GM12878 (cell line): ENCODE results near the gene RUFY2. TPM values are rescaled to one million over a fixed set of nuclear protein-coding genes. Genes with fewer than 3 reads are reported as not detected.

Experiments used
- ATAC-seq: fragments of 200-7000 bp; cut with Tn5 transposase; 3 replicates; pipeline ENCODE4 v1.9.1; 2020; ENCODE audit warnings: mild to moderate bottlenecking, moderate library complexity
- BruUV-seq: library from RNA; stranded (reverse); fragments of 400-500 nt; replicated peaks from 2 replicates; lab custom pipeline; 2021; lab: Mats Ljungman, UMichigan
- CTCF ChIA-PET: fragments of 300-600 bp; sonication (Branson Sonifier 250); formaldehyde crosslinking; extraction: SDS; loops from one replicate; lab custom pipeline; 2021; ENCODE audit warnings: inconsistent platforms; lab: Yijun Ruan, JAX
- POLR2A ChIA-PET: fragments of 350-600 bp; formaldehyde crosslinking; extraction: SDS; loops from one replicate; lab custom pipeline; 2021; ENCODE audit warnings: inconsistent platforms; lab: Charles Lee
- RAD21 ChIA-PET: fragments of 300-600 bp; sonication (Branson Sonifier 250); formaldehyde crosslinking; loops from one replicate; lab custom pipeline; 2023; ENCODE audit warnings: antibody characterized with exemption; ENCODE audit not compliant: unreplicated experiment; lab: Charles Lee
- SMC1A ChIA-PET: fragments of 300-600 bp; sonication (Branson Sonifier 250); formaldehyde crosslinking; loops from one replicate; lab custom pipeline; 2023; ENCODE audit not compliant: unreplicated experiment, uncharacterized antibody; lab: Charles Lee
- DNase-seq: peaks from one replicate; pipeline ENCODE4 v3.0.0-alpha.2; 2011; ENCODE audit warnings: low read depth, low spot score
- FAIRE-seq: peaks from 3 replicates; lab custom pipeline; 2011; peaks lifted over from hg19 to GRCh38; lab: Jason Lieb, UNC
- H2AFZ ChIP-seq: 2 replicates; pipeline ENCODE4 v1.6.0; 2011; ENCODE audit warnings: low read depth, low read length, control low read depth; ENCODE audit not compliant: control insufficient read depth
- H3K27ac ChIP-seq: 2 replicates; pipeline ENCODE4 v1.5.1; 2011; ENCODE audit warnings: control low read depth; ENCODE audit not compliant: control insufficient read depth, insufficient read depth
- H3K27me3 ChIP-seq, 2 experiments: replicated peaks in 1 of 2; 2 replicates each; pipeline versions ENCODE4 v1.6.0 to v1.6.1; 2011; ENCODE audit warnings: low read length in 1 of 2; ENCODE audit not compliant: control insufficient read depth in 2 of 2, insufficient read depth in 2 of 2
- H3K36me3 ChIP-seq, 2 experiments: 2 replicates each; pipeline ENCODE4 v1.5.1; 2011; ENCODE audit warnings: low read length in 1 of 2; ENCODE audit not compliant: control insufficient read depth in 2 of 2, insufficient read depth in 2 of 2
- H3K4me1 ChIP-seq: 2 replicates; pipeline ENCODE4 v1.6.1; 2011; ENCODE audit warnings: mild to moderate bottlenecking, low read length, moderate library complexity, mixed read lengths; ENCODE audit not compliant: control insufficient read depth, insufficient read depth
- H3K4me2 ChIP-seq: 2 replicates; pipeline ENCODE4 v1.6.0; 2011; ENCODE audit warnings: control low read depth; ENCODE audit not compliant: control insufficient read depth, insufficient read depth
- H3K4me3 ChIP-seq: fragments of 200-600 bp; sonication (generic); 2 replicates; pipeline ENCODE4 v1.5.1; 2016
- H3K79me2 ChIP-seq: 2 replicates; pipeline ENCODE4 v1.6.0; 2011; ENCODE audit warnings: low read length; ENCODE audit not compliant: control insufficient read depth, insufficient read depth
- H3K9ac ChIP-seq: 2 replicates; pipeline ENCODE4 v1.8.0; 2011; ENCODE audit warnings: low read length, control low read depth, mixed read lengths; ENCODE audit not compliant: control insufficient read depth, insufficient read depth
- H3K9me3 ChIP-seq: replicated peaks from 3 replicates; pipeline ENCODE4 v1.5.1; 2011; ENCODE audit warnings: mild to moderate bottlenecking, low read length; ENCODE audit not compliant: control insufficient read depth, insufficient read depth
- H4K20me1 ChIP-seq: 2 replicates; pipeline ENCODE4 v1.6.0; 2011; ENCODE audit not compliant: control insufficient read depth, insufficient read depth
- CEBPB ChIP-seq, 2 experiments: fragments of 150-350 bp in 1 of 2; IDR thresholded peaks; 2 replicates each; pipeline ENCODE4 v1.6.1; 2012 to 2014; ENCODE audit warnings: low read depth in 2 of 2, low read length in 2 of 2, borderline replicate concordance in 1 of 2, inconsistent platforms in 1 of 2
- IRF4 ChIP-seq: IDR thresholded peaks from 2 replicates; pipeline ENCODE4 v1.6.1; 2011; ENCODE audit warnings: low read depth, low read length
- JUND ChIP-seq: IDR thresholded peaks from 2 replicates; pipeline ENCODE4 v1.6.1; 2012; ENCODE audit warnings: low read depth, mild to moderate bottlenecking, low read length, improper control_type of control experiment, moderate library complexity
- MXI1 ChIP-seq: fragments of 150-350 bp; IDR thresholded peaks from 2 replicates; pipeline ENCODE4 v1.6.1; 2011; ENCODE audit warnings: low read depth, mild to moderate bottlenecking, inconsistent platforms, low read length, improper control_type of control experiment
- NR2C1 ChIP-seq: fragments of 450-650 bp; IDR thresholded peaks from 2 replicates; pipeline ENCODE4 v1.6.1; 2017; ENCODE audit warnings: antibody characterized with exemption, mild to moderate bottlenecking, moderate library complexity
- PAX5 ChIP-seq: IDR thresholded peaks from 2 replicates; pipeline ENCODE4 v1.6.1; 2011; ENCODE audit warnings: low read depth, low read length, borderline replicate concordance
- RAD51 ChIP-seq: fragments of 450-650 bp; IDR thresholded peaks from 2 replicates; pipeline ENCODE4 v1.6.1; 2016; ENCODE audit warnings: moderate library complexity, mild to moderate bottlenecking, inconsistent platforms
- RFX5 ChIP-seq: IDR thresholded peaks from 2 replicates; pipeline ENCODE4 v1.6.1; 2011; ENCODE audit warnings: low read depth, low read length, improper control_type of control experiment
- SMAD1 ChIP-seq: fragments of 450-650 bp; IDR thresholded peaks from 2 replicates; pipeline ENCODE4 v1.6.1; 2018; ENCODE audit warnings: mild to moderate bottlenecking, low read depth; ENCODE audit not compliant: partially characterized antibody
- STAT3 ChIP-seq: IDR thresholded peaks from 2 replicates; pipeline ENCODE4 v1.6.1; 2011; ENCODE audit warnings: low read depth, low read length, improper control_type of control experiment
- WRNIP1 ChIP-seq: IDR thresholded peaks from 2 replicates; pipeline ENCODE4 v1.6.1; 2011; ENCODE audit warnings: low read depth, low read length, improper control_type of control experiment, borderline replicate concordance
- ZNF622 ChIP-seq: fragments of 450-650 bp; IDR thresholded peaks from 2 replicates; pipeline ENCODE4 v1.6.1; 2017; ENCODE audit warnings: mild to moderate bottlenecking, inconsistent platforms
- WGBS: methylation state at CpG from one replicate; pipeline ENCODE4 v1.1.6; 2016; ENCODE audit warnings: low lambda C conversion rate; ENCODE audit not compliant: insufficient replicate concordance, insufficient coverage; ENCODE audit errors: missing lambda C conversion rate; 5-methylcytosine and 5-hydroxymethylcytosine counted together
- in situ Hi-C: fragments of 300-500 bp; cut with MboI; formaldehyde crosslinking; loops from 9 replicates; pipeline ENCODE4 v1.14.3; 2018; ENCODE audit warnings: mixed read lengths
- intact Hi-C: fragments of 100-400 bp; cut with micrococcal nuclease; formaldehyde crosslinking; loops from one replicate; pipeline ENCODE4 v1.14.2; 2022; ENCODE audit not compliant: unreplicated experiment
- polyA plus RNA-seq, 11 experiments: library from polyadenylated mRNA; depleted of rRNA in 4 of 11; unstranded in 6 of 11; stranded (reverse) in 5 of 11; fragments of >200 nt; fragmentation: Nextera tagmentation in 4 of 11; fragmentation: Illumina TruSeq in 1 of 11; extraction: Ambion mirVana in 4 of 11; extraction: Trizol in 1 of 11; gene quantifications; 1 replicate in 1 of 11; 2 replicates in 10 of 11; pipeline versions ENCODE4 v1.2.1 to v1.2.3, GENCODE V29; 2011 to 2016; ENCODE audit warnings: inconsistent platforms in 2 of 11, missing spikeins in 2 of 11, low read depth in 1 of 11
- total RNA-seq, 4 experiments: library from RNA; depleted of rRNA in 3 of 4; stranded (reverse); fragments of >200 nt in 3 of 4; fragmentation: Illumina TruSeq in 1 of 4; extraction: Trizol in 1 of 4; gene quantifications; 2 replicates each; pipeline versions ENCODE4 v1.2.1 to v1.2.3, GENCODE V29; 2013 to 2021
- TF ChIP-seq, protein P1 (sequence below): fragments of 450-650 bp; IDR thresholded peaks from 2 replicates; pipeline ENCODE4 v1.6.1; 2016; ENCODE audit warnings: mild to moderate bottlenecking
- TF ChIP-seq, protein P2 (sequence below): fragments of 150-350 bp; IDR thresholded peaks from 2 replicates; pipeline ENCODE4 v1.6.1; 2016; ENCODE audit warnings: low read depth, low read length
- TF ChIP-seq, protein P3 (sequence below): fragments of 450-650 bp; IDR thresholded peaks from 2 replicates; pipeline ENCODE4 v1.6.1; 2017; ENCODE audit warnings: low read depth, mild to moderate bottlenecking, moderate library complexity

RUFY2 gene
- total and polyA plus RNA-seq, 10 of the 15 experiments (the other 5 are each of a cell fraction or from before 2014, with no cell fraction given) = 1.7 to 8.4 (median 5.8) TPM

DNA sequence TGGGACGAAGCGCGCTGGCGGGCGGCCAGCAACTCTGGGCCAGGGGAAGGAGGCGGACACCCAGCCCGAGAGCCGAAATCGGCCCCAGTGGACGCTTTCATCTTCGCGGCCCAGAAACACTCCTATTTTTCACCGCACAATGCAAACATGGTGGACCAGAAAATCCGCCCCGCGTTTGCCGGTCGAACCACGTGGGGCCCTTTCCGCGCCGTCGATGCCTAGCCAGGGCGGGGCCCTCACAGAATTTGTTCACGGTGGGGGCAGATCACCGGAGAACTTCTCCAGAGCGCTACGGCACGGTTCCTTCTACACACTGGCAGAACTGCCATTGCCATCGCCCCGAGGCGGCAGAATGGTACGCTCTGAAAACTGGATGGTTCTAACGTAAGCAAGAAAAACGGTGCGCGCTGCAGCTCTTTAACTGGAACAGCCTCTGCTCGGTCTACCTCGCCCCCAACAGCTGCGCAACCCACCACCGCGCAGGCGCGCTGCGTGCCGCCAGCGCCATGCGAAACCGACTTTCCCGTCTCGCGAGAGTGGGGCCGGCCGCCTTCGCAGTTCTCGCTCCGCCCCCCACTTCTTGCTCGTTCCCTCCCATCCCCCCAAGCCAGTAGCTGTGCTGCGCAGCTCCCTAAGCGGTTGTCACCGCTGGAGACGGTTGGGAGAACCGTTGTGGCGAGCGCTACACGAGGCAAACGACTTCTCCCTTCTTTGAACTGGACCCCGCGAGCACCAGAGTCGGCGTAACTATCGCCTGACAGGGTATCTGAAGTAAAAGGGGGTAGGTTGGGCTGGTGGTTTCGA lies 75.4 kb downstream of the RUFY2 start, which contains the start of gene HNRNPH3:
Gene HNRNPH3 (plus strand): TSS at position 610 of the 804 bp plus-strand sequence. CDS start 5,158 bp downstream, outside the sequence.
- H3K27me3 ChIP-seq = no peaks in the 10 kb centered on the region
- peak within 1 kb of the TSS; percentile 77 for H2AFZ ChIP-seq
- TSS peak; percentile 96 for BruUV-seq
- WGBS = under 1% methylated on average over 70 of the region's 73 CpGs
- ATAC-seq = peak; percentile 80
- H4K20me1 ChIP-seq = no peaks in the 10 kb centered on the region; the same call in 1 of the 2 replicates
- H3K36me3 ChIP-seq = peaks cover 0 to 4% of the 10 kb centered on the region in 2 experiments; a peak in 1 of 4 replicates
- peak; percentile 75 for FAIRE-seq
- peak within 1 kb of the TSS; percentile 100 for H3K9ac ChIP-seq
- ChIA-PET RAD21 (interaction anchor here (0.6 to 1.9 kb wide), 10 partner anchors 9 to 1112 kb away, joined by 3 to 9 read pairs (median 4); no protein-coding TSS in a partner anchor), CTCF (interaction anchor here (0.6 to 5.2 kb wide), 10 partner anchors 8 to 557 kb away, joined by 3 to 32 read pairs (median 4); no protein-coding TSS in a partner anchor), SMC1A (interaction anchor here (1.1 to 2.7 kb wide), 4 partner anchors 17 to 547 kb away, joined by 3 to 8 read pairs (median 4); no protein-coding TSS in a partner anchor), POLR2A (interaction anchor here (0.6 to 5.7 kb wide), 16 partner anchors 8 to 1212 kb away, joined by 3 to 37 read pairs (median 4); no protein-coding TSS in a partner anchor)
- H3K79me2 ChIP-seq = peaks cover 54% of the 10 kb centered on the region
- in situ Hi-C loops (loop anchor here (5.0 kb wide), 1 partner anchor 444 kb away; no protein-coding TSS in a partner anchor), intact Hi-C loops (loop anchor here (5.0 to 10.0 kb wide), 2 partner anchors 449 to 573 kb away; partner anchors contain the start of genes DDX50 and SIRT1)
- H3K4me3 ChIP-seq = peak within 1 kb of the TSS; percentile 99
- peak; percentile 93 for DNase-seq
- no peaks in the 10 kb centered on the region for H3K9me3 ChIP-seq
- H3K4me1 ChIP-seq = no peaks in the 10 kb centered on the region; the same call in 1 of the 2 replicates
- peak within 1 kb of the TSS; percentile 71 for H3K4me2 ChIP-seq
- peak within 1 kb of the TSS; percentile 99 for H3K27ac ChIP-seq
- TF ChIP-seq PAX5 (peak; percentile 65; the same call in 1 of the 2 replicates), ZNF622 (no peak), STAT3 (0 out of 2 replicates have a peak, but pooled peaks have one; percentile 65), IRF4 (no peak), RAD51 (peak; percentile 86), NR2C1 (0 out of 2 replicates have a peak, but pooled peaks have one; percentile 20), MXI1 (peak; percentile 95), WRNIP1 (0 out of 2 replicates have a peak, but pooled peaks have one; percentile 78), SMAD1 (peak; percentile 83), RFX5 (peak; percentile 15; the same call in 1 of the 2 replicates), JUND (peak; percentile 66; the same call in 1 of the 2 replicates), CEBPB (IDR thresholded peaks at IDR 0.05; ENCODE audit: borderline replicate concordance in 1 of 2, low read depth in 2 of 2, low read length in 2 of 2) (no peak)
- TF ChIP-seq, protein P1, sequence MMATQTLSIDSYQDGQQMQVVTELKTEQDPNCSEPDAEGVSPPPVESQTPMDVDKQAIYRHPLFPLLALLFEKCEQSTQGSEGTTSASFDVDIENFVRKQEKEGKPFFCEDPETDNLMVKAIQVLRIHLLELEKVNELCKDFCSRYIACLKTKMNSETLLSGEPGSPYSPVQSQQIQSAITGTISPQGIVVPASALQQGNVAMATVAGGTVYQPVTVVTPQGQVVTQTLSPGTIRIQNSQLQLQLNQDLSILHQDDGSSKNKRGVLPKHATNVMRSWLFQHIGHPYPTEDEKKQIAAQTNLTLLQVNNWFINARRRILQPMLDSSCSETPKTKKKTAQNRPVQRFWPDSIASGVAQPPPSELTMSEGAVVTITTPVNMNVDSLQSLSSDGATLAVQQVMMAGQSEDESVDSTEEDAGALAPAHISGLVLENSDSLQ = peak; percentile 59; the same call in 1 of the 2 replicates
- TF ChIP-seq, protein P2, sequence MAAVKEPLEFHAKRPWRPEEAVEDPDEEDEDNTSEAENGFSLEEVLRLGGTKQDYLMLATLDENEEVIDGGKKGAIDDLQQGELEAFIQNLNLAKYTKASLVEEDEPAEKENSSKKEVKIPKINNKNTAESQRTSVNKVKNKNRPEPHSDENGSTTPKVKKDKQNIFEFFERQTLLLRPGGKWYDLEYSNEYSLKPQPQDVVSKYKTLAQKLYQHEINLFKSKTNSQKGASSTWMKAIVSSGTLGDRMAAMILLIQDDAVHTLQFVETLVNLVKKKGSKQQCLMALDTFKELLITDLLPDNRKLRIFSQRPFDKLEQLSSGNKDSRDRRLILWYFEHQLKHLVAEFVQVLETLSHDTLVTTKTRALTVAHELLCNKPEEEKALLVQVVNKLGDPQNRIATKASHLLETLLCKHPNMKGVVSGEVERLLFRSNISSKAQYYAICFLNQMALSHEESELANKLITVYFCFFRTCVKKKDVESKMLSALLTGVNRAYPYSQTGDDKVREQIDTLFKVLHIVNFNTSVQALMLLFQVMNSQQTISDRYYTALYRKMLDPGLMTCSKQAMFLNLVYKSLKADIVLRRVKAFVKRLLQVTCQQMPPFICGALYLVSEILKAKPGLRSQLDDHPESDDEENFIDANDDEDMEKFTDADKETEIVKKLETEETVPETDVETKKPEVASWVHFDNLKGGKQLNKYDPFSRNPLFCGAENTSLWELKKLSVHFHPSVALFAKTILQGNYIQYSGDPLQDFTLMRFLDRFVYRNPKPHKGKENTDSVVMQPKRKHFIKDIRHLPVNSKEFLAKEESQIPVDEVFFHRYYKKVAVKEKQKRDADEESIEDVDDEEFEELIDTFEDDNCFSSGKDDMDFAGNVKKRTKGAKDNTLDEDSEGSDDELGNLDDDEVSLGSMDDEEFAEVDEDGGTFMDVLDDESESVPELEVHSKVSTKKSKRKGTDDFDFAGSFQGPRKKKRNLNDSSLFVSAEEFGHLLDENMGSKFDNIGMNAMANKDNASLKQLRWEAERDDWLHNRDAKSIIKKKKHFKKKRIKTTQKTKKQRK = no peak
- TF ChIP-seq, protein P3, sequence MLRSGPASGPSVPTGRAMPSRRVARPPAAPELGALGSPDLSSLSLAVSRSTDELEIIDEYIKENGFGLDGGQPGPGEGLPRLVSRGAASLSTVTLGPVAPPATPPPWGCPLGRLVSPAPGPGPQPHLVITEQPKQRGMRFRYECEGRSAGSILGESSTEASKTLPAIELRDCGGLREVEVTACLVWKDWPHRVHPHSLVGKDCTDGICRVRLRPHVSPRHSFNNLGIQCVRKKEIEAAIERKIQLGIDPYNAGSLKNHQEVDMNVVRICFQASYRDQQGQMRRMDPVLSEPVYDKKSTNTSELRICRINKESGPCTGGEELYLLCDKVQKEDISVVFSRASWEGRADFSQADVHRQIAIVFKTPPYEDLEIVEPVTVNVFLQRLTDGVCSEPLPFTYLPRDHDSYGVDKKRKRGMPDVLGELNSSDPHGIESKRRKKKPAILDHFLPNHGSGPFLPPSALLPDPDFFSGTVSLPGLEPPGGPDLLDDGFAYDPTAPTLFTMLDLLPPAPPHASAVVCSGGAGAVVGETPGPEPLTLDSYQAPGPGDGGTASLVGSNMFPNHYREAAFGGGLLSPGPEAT = peak; percentile 70; the same call in 1 of the 2 replicates
